GM06990 (cell line): ENCODE measurements around the gene DSP.

Experiments
- DNase-seq: peaks from one replicate; pipeline ENCODE4 v3.0.0-alpha.2; 2011; ENCODE audit not compliant: insufficient read length; ENCODE audit errors: extremely low read depth
- H3K27me3 ChIP-seq: replicated peaks from 2 replicates; pipeline ENCODE4 v1.6.0; 2011; ENCODE audit warnings: low read length; ENCODE audit not compliant: control insufficient read depth, insufficient read depth
- H3K36me3 ChIP-seq: 2 replicates; pipeline ENCODE4 v1.5.1; 2011; ENCODE audit warnings: low read length; ENCODE audit not compliant: control insufficient read depth, insufficient read depth
- H3K4me3 ChIP-seq: replicated peaks from 2 replicates; pipeline ENCODE4 v1.5.1; 2011; ENCODE audit warnings: low read depth, mild to moderate bottlenecking, control low read depth, low read length
- CTCF ChIP-seq: IDR thresholded peaks from 2 replicates; pipeline ENCODE4 v1.5.1; 2011; ENCODE audit warnings: low read length, control low read depth, mild to moderate bottlenecking, inconsistent platforms; ENCODE audit not compliant: insufficient read depth, poor library complexity, severe bottlenecking

The DSP gene

GRCh38 chr6:7543789-7544424 lies 2.4 kb downstream of the DSP start:
- DNase-seq, result no peak
- H3K27me3 ChIP-seq, result no peaks in the 10 kb centered on the region; the same call in 1 of the 2 replicates
- no peaks in the 10 kb centered on the region for H3K36me3 ChIP-seq
- H3K4me3 ChIP-seq, result no peak overlapping the region
- TF ChIP-seq CTCF, result no peak

DNA sequence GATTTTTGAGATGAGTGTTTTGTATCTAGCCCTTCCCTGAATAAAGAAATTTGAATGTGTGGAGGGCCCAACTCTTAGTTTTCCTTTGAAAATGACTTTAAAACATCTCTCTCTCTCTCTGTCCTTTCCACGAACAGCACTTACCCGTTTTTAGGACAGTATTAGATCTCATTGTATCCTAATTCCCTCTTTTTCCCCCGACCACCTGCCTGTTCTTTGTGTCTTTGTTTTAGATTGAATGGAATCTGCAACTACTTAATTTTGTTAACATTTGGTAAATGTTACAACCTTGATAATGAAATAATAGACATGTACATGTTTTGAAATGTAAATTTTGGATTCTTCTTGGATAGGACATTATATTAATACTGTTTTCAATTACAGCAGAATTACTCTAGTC lies 3.1 kb downstream of the DSP start:
- no peak for TF ChIP-seq CTCF
- H3K27me3 ChIP-seq, result no peaks in the 10 kb centered on the region; the same call in 1 of the 2 replicates
- no peak overlapping the region for H3K4me3 ChIP-seq
- DNase-seq, result no peak
- no peaks in the 10 kb centered on the region for H3K36me3 ChIP-seq

GRCh38 chr6:7545316-7546019 lies 4.0 kb downstream of the DSP start:
- DNase-seq, result no peak
- Histone ChIP-seq H3K36me3 (no peaks in the 10 kb centered on the region), H3K27me3 (no peaks in the 10 kb centered on the region; the same call in 1 of the 2 replicates), H3K4me3 (no peak overlapping the region)
- no peak for TF ChIP-seq CTCF

DNA sequence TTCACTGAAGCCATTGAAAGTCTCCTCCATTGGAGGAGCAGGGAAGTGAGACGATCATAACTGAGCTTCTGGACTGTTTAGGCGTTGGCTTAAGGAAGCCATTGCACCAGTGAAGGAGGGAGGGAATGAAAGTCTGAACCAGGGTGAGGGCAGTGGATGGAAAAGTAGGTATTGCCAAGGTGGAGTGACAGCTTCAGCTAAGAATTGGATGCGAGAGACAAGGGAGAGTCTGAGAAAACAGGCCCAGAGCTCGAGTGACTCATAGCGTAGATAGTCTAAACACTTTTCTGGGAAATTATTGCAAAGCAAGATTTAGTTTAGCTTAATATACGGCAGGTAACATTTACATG lies 4.5 kb downstream of the DSP start:
- no peaks in the 10 kb centered on the region for H3K36me3 ChIP-seq
- H3K27me3 ChIP-seq, result no peaks in the 10 kb centered on the region; the same call in 1 of the 2 replicates
- no peak for DNase-seq
- no peak overlapping the region for H3K4me3 ChIP-seq
- TF ChIP-seq CTCF, result no peak

- no peak for TF ChIP-seq CTCF
- Histone ChIP-seq H3K36me3 (no peaks in the 10 kb centered on the region), H3K4me3 (no peak overlapping the region), H3K27me3 (no peaks in the 10 kb centered on the region; the same call in 1 of the 2 replicates)
- DNase-seq, result no peak
These were observed 4.9 kb downstream of the DSP start for GRCh38 chr6:7546383-7546782.
